GM23338 (cell line): Measurements from ENCODE around the gene KCTD13. TPM values are rescaled to one million over a fixed set of nuclear protein-coding genes. Genes with fewer than 3 reads are reported as not detected.

Experiments
- ATAC-seq: fragments of 200-7000 bp; cut with Tn5 transposase; 3 replicates; pipeline ENCODE4 v1.9.1; 2020
- DNase-seq: peaks from one replicate; pipeline ENCODE4 v3.0.0-alpha.2; 2015; ENCODE audit warnings: low spot score
- H2AFZ ChIP-seq: fragments of 200-600 bp; sonication (generic); 2 replicates; pipeline ENCODE4 v1.8.0; 2016; ENCODE audit warnings: antibody characterized with exemption, mild to moderate bottlenecking, moderate library complexity
- H3F3A ChIP-seq: fragments of 200-600 bp; sonication (generic); replicated peaks from 2 replicates; pipeline ENCODE4 v1.8.0; 2017; ENCODE audit warnings: antibody characterized with exemption, mixed run types, low read depth
- H3K27ac ChIP-seq: fragments of 200-600 bp; sonication (generic); 2 replicates; pipeline ENCODE4 v1.6.1; 2016; ENCODE audit warnings: low read depth
- H3K27me3 ChIP-seq: fragments of 200-600 bp; sonication (generic); 2 replicates; pipeline ENCODE4 v1.8.0; 2016; ENCODE audit warnings: mild to moderate bottlenecking, mixed run types, moderate library complexity; ENCODE audit not compliant: insufficient read depth
- H3K36me3 ChIP-seq: fragments of 200-600 bp; sonication (generic); 2 replicates; pipeline ENCODE4 v1.8.0; 2016; ENCODE audit warnings: mild to moderate bottlenecking; ENCODE audit not compliant: insufficient read depth
- H3K4me1 ChIP-seq: fragments of 200-600 bp; sonication (generic); 2 replicates; pipeline ENCODE4 v1.8.0; 2016; ENCODE audit warnings: mild to moderate bottlenecking, moderate library complexity; ENCODE audit not compliant: insufficient read depth
- H3K4me2 ChIP-seq: fragments of 200-600 bp; sonication (generic); 2 replicates; pipeline ENCODE4 v1.7.1; 2017; ENCODE audit warnings: mixed run types
- H3K4me3 ChIP-seq: fragments of 200-600 bp; sonication (generic); 2 replicates; pipeline ENCODE4 v1.6.1; 2016; ENCODE audit warnings: mixed run types
- H3K79me2 ChIP-seq: fragments of 200-600 bp; sonication (generic); replicated peaks from 2 replicates; pipeline ENCODE4 v1.8.0; 2017; ENCODE audit warnings: mild to moderate bottlenecking; ENCODE audit not compliant: insufficient read depth
- H3K9me2 ChIP-seq: fragments of 200-600 bp; sonication (generic); 2 replicates; pipeline ENCODE4 v1.8.0; 2017; ENCODE audit not compliant: insufficient read depth
- H4K20me1 ChIP-seq: fragments of 200-600 bp; sonication (generic); replicated peaks from 2 replicates; pipeline ENCODE4 v1.8.0; 2017; ENCODE audit warnings: mild to moderate bottlenecking; ENCODE audit not compliant: insufficient read depth
- H3K27ac Mint-ChIP-seq: 2 replicates; pipeline ENCODE4 v1.8.0; 2020; ENCODE audit warnings: inconsistent platforms, mild to moderate bottlenecking, moderate library complexity, mixed read lengths
- H3K27me3 Mint-ChIP-seq: 3 replicates; pipeline ENCODE4 v1.8.0; 2022; ENCODE audit warnings: low read depth, mild to moderate bottlenecking, moderate library complexity, mixed read lengths, inconsistent platforms; ENCODE audit not compliant: insufficient read depth, poor library complexity
- H3K36me3 Mint-ChIP-seq: 3 replicates; pipeline ENCODE4 v1.8.0; 2021; ENCODE audit warnings: low read depth, mild to moderate bottlenecking, inconsistent platforms, moderate library complexity, mixed read lengths
- H3K4me1 Mint-ChIP-seq: 3 replicates; pipeline ENCODE4 v1.8.0; 2020; ENCODE audit warnings: mild to moderate bottlenecking, inconsistent platforms, mixed read lengths
- H3K4me3 Mint-ChIP-seq: 3 replicates; pipeline ENCODE4 v1.8.0; 2021; ENCODE audit warnings: moderate library complexity, mild to moderate bottlenecking, inconsistent platforms, mixed read lengths
- H3K9me3 Mint-ChIP-seq: 3 replicates; pipeline ENCODE4 v1.8.0; 2020; ENCODE audit warnings: moderate library complexity, mild to moderate bottlenecking, inconsistent platforms, mixed read lengths
- EZH2phosphoT487 ChIP-seq: fragments of 200-600 bp; sonication (generic); IDR thresholded peaks from one replicate; pipeline ENCODE4 v1.8.1; 2018; ENCODE audit warnings: antibody characterized with exemption; ENCODE audit not compliant: unreplicated experiment
- polyA plus RNA-seq: library from polyadenylated mRNA; unstranded; fragments of >200 nt; fragmentation: Nextera tagmentation; extraction: Ambion mirVana; gene quantifications from 2 replicates; pipeline ENCODE4 v1.2.1, GENCODE V29; 2016
- total RNA-seq: library from RNA; depleted of rRNA; stranded (reverse); fragments of >200 nt; shearing (Covaris generic); gene quantifications from 2 replicates; pipeline ENCODE4 v1.2.3, GENCODE V29; 2014
- TF ChIP-seq, protein P1 (sequence below): IDR thresholded peaks from one replicate; pipeline ENCODE4 v1.6.1; 2018; ENCODE audit warnings: antibody characterized with exemption; ENCODE audit not compliant: unreplicated experiment
- TF ChIP-seq, protein P2 (sequence below): IDR thresholded peaks from 2 replicates; pipeline ENCODE4 v1.6.1; 2016; ENCODE audit warnings: antibody characterized with exemption
- TF ChIP-seq, protein P3 (sequence below): fragments of 250-450 bp; sonication (Bioruptor Pico); IDR thresholded peaks from 2 replicates; pipeline ENCODE4 v1.5.0; 2020; ENCODE audit warnings: mild to moderate bottlenecking, moderate library complexity

Gene KCTD13
- total and polyA plus RNA-seq, 2 experiments from 2014 or later: 10.1 to 12.2 TPM

DNA sequence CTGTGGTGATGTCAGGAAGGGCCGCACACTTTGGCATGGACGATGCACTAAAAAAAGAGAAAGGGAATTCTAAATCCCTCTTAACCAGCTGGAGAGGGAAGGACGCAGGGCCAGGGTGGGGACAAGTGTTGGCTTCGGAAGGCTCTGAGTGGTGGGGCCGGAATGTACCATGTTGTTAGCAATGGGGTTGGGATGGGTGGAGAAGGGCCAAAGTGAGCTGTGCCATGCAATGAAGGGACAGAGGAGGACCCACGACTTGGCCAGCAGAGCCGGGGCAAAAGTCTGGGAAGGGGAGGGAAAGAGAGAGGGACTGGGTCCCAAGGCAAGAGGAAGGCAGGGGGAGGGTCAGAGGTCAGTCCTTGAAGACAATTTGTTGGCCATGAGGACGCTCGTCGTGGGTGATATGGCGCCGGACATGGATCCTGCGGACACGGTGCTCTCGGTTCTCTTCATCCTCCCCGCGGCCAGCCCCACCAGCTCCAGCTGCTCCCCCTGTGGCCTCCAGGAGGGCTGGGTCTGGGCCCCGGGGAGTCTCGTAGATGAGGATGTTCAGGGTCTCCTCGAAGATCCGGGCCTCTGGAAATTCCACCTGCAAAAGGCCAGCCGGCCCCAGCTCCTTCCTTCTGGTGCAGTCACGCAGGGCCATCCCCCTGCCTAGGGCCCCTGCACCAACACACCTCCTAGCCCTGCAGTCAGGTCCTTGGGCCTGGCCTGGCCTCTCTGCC lies 19.3 kb downstream of the KCTD13 start:
- Histone ChIP-seq H3K36me3 (no peaks in the 10 kb centered on the region), H4K20me1 (peaks cover 6% of the 10 kb centered on the region; the same call in 1 of the 2 replicates), H3K4me3 (no peak overlapping the region), H3K4me1 (peaks cover 4% of the 10 kb centered on the region), H3K79me2 (peaks cover 14% of the 10 kb centered on the region; the same call in 1 of the 2 replicates), H3K9me2 (no peaks in the 10 kb centered on the region), H2AFZ (no peak overlapping the region), H3K27me3 (no peaks in the 10 kb centered on the region), H3K27ac (no peak overlapping the region), H3K4me2 (no peak overlapping the region), H3F3A (no peaks in the 10 kb centered on the region)
- H3K4me3 Mint-ChIP-seq: no peak overlapping the region
- H3K9me3 Mint-ChIP-seq: no peaks in the 10 kb centered on the region
- H3K27ac Mint-ChIP-seq: peak overlapping the region; percentile 64; the same call in 1 of the 2 replicates
- peaks cover 15% of the 10 kb centered on the region for H3K36me3 Mint-ChIP-seq
- H3K4me1 Mint-ChIP-seq: peaks cover 16% of the 10 kb centered on the region
- peak; percentile 16 for ATAC-seq
- DNase-seq: peak; percentile 18
- TF ChIP-seq EZH2phosphoT487: no peak
- TF ChIP-seq, protein P1, sequence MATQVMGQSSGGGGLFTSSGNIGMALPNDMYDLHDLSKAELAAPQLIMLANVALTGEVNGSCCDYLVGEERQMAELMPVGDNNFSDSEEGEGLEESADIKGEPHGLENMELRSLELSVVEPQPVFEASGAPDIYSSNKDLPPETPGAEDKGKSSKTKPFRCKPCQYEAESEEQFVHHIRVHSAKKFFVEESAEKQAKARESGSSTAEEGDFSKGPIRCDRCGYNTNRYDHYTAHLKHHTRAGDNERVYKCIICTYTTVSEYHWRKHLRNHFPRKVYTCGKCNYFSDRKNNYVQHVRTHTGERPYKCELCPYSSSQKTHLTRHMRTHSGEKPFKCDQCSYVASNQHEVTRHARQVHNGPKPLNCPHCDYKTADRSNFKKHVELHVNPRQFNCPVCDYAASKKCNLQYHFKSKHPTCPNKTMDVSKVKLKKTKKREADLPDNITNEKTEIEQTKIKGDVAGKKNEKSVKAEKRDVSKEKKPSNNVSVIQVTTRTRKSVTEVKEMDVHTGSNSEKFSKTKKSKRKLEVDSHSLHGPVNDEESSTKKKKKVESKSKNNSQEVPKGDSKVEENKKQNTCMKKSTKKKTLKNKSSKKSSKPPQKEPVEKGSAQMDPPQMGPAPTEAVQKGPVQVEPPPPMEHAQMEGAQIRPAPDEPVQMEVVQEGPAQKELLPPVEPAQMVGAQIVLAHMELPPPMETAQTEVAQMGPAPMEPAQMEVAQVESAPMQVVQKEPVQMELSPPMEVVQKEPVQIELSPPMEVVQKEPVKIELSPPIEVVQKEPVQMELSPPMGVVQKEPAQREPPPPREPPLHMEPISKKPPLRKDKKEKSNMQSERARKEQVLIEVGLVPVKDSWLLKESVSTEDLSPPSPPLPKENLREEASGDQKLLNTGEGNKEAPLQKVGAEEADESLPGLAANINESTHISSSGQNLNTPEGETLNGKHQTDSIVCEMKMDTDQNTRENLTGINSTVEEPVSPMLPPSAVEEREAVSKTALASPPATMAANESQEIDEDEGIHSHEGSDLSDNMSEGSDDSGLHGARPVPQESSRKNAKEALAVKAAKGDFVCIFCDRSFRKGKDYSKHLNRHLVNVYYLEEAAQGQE: no peak
- TF ChIP-seq, protein P2, sequence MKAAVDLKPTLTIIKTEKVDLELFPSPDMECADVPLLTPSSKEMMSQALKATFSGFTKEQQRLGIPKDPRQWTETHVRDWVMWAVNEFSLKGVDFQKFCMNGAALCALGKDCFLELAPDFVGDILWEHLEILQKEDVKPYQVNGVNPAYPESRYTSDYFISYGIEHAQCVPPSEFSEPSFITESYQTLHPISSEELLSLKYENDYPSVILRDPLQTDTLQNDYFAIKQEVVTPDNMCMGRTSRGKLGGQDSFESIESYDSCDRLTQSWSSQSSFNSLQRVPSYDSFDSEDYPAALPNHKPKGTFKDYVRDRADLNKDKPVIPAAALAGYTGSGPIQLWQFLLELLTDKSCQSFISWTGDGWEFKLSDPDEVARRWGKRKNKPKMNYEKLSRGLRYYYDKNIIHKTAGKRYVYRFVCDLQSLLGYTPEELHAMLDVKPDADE: no peak
- TF ChIP-seq, protein P3, sequence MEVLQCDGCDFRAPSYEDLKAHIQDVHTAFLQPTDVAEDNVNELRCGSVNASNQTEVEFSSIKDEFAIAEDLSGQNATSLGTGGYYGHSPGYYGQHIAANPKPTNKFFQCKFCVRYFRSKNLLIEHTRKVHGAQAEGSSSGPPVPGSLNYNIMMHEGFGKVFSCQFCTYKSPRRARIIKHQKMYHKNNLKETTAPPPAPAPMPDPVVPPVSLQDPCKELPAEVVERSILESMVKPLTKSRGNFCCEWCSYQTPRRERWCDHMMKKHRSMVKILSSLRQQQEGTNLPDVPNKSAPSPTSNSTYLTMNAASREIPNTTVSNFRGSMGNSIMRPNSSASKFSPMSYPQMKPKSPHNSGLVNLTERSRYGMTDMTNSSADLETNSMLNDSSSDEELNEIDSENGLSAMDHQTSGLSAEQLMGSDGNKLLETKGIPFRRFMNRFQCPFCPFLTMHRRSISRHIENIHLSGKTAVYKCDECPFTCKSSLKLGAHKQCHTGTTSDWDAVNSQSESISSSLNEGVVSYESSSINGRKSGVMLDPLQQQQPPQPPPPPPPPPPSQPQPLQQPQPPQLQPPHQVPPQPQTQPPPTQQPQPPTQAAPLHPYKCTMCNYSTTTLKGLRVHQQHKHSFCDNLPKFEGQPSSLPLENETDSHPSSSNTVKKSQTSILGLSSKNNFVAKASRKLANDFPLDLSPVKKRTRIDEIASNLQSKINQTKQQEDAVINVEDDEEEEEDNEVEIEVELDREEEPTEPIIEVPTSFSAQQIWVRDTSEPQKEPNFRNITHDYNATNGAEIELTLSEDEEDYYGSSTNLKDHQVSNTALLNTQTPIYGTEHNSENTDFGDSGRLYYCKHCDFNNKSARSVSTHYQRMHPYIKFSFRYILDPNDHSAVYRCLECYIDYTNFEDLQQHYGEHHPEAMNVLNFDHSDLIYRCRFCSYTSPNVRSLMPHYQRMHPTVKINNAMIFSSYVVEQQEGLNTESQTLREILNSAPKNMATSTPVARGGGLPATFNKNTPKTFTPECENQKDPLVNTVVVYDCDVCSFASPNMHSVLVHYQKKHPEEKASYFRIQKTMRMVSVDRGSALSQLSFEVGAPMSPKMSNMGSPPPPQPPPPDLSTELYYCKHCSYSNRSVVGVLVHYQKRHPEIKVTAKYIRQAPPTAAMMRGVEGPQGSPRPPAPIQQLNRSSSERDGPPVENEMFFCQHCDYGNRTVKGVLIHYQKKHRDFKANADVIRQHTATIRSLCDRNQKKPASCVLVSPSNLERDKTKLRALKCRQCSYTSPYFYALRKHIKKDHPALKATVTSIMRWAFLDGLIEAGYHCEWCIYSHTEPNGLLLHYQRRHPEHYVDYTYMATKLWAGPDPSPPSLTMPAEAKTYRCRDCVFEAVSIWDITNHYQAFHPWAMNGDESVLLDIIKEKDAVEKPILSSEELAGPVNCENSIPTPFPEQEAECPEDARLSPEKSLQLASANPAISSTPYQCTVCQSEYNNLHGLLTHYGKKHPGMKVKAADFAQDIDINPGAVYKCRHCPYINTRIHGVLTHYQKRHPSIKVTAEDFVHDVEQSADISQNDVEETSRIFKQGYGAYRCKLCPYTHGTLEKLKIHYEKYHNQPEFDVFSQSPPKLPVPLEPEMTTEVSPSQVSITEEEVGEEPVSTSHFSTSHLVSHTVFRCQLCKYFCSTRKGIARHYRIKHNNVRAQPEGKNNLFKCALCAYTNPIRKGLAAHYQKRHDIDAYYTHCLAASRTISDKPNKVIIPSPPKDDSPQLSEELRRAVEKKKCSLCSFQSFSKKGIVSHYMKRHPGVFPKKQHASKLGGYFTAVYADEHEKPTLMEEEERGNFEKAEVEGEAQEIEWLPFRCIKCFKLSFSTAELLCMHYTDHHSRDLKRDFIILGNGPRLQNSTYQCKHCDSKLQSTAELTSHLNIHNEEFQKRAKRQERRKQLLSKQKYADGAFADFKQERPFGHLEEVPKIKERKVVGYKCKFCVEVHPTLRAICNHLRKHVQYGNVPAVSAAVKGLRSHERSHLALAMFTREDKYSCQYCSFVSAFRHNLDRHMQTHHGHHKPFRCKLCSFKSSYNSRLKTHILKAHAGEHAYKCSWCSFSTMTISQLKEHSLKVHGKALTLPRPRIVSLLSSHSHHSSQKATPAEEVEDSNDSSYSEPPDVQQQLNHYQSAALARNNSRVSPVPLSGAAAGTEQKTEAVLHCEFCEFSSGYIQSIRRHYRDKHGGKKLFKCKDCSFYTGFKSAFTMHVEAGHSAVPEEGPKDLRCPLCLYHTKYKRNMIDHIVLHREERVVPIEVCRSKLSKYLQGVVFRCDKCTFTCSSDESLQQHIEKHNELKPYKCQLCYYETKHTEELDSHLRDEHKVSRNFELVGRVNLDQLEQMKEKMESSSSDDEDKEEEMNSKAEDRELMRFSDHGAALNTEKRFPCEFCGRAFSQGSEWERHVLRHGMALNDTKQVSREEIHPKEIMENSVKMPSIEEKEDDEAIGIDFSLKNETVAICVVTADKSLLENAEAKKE: no peak
- peaks cover 10% of the 10 kb centered on the region for H3K27me3 Mint-ChIP-seq
